ENCODE data around the gene CD33. TPM values are rescaled to one million over a fixed set of nuclear protein-coding genes. Genes with fewer than 3 reads are reported as not detected.

The CD33 gene
- total and polyA plus RNA-seq, 9 of the 15 experiments (the other 6 are each of a cell fraction or from before 2014, with no cell fraction given) = 36.1 to 88.6 (median 49.6) TPM

DNA sequence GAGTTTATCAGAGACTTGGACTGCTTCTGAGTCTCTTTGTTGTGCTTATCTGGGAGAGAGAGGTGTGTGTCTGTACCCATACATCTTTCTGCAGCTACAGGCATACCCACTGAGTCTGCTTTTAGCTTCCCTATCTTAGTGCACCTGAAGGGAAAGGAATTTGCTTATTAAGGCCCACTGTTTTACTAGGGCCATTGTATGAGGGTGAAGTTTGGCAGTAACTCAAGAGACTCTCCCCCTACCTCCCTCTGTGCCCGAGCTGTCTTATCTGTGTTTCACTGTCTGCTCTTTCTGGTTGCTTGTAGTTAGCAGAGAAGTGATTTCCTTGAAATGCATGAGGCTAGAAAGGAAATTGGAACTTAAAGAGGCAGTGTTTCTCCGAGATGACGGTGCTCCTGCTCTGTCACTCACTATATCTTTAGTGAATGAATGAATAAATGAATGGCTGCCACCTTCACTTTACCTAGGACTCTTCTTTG lies 678 bp upstream of the CD33 start (continued):
- no peak for TF ChIP-seq BRF2 (IDR thresholded peaks at IDR 0.05; ENCODE audit: borderline replicate concordance, insufficient read depth, insufficient read length)
- TF ChIP-seq MBD1 (CRISPR knock-in tag; IDR thresholded peaks at IDR 0.05) = no peak
- no peak for TF ChIP-seq ZBTB17 (CRISPR knock-in tag; IDR thresholded peaks at IDR 0.05)
- no peak for TF ChIP-seq EGR1 (conservative IDR thresholded peaks at IDR 0.05)
- TF ChIP-seq ZNF24 (IDR thresholded peaks at IDR 0.05) = peak; percentile 65; the same call in 1 of the 2 replicates
- no peak for TF ChIP-seq GABPB2 (CRISPR knock-in tag; conservative IDR thresholded peaks at IDR 0.05)
- TF ChIP-seq, protein P1, sequence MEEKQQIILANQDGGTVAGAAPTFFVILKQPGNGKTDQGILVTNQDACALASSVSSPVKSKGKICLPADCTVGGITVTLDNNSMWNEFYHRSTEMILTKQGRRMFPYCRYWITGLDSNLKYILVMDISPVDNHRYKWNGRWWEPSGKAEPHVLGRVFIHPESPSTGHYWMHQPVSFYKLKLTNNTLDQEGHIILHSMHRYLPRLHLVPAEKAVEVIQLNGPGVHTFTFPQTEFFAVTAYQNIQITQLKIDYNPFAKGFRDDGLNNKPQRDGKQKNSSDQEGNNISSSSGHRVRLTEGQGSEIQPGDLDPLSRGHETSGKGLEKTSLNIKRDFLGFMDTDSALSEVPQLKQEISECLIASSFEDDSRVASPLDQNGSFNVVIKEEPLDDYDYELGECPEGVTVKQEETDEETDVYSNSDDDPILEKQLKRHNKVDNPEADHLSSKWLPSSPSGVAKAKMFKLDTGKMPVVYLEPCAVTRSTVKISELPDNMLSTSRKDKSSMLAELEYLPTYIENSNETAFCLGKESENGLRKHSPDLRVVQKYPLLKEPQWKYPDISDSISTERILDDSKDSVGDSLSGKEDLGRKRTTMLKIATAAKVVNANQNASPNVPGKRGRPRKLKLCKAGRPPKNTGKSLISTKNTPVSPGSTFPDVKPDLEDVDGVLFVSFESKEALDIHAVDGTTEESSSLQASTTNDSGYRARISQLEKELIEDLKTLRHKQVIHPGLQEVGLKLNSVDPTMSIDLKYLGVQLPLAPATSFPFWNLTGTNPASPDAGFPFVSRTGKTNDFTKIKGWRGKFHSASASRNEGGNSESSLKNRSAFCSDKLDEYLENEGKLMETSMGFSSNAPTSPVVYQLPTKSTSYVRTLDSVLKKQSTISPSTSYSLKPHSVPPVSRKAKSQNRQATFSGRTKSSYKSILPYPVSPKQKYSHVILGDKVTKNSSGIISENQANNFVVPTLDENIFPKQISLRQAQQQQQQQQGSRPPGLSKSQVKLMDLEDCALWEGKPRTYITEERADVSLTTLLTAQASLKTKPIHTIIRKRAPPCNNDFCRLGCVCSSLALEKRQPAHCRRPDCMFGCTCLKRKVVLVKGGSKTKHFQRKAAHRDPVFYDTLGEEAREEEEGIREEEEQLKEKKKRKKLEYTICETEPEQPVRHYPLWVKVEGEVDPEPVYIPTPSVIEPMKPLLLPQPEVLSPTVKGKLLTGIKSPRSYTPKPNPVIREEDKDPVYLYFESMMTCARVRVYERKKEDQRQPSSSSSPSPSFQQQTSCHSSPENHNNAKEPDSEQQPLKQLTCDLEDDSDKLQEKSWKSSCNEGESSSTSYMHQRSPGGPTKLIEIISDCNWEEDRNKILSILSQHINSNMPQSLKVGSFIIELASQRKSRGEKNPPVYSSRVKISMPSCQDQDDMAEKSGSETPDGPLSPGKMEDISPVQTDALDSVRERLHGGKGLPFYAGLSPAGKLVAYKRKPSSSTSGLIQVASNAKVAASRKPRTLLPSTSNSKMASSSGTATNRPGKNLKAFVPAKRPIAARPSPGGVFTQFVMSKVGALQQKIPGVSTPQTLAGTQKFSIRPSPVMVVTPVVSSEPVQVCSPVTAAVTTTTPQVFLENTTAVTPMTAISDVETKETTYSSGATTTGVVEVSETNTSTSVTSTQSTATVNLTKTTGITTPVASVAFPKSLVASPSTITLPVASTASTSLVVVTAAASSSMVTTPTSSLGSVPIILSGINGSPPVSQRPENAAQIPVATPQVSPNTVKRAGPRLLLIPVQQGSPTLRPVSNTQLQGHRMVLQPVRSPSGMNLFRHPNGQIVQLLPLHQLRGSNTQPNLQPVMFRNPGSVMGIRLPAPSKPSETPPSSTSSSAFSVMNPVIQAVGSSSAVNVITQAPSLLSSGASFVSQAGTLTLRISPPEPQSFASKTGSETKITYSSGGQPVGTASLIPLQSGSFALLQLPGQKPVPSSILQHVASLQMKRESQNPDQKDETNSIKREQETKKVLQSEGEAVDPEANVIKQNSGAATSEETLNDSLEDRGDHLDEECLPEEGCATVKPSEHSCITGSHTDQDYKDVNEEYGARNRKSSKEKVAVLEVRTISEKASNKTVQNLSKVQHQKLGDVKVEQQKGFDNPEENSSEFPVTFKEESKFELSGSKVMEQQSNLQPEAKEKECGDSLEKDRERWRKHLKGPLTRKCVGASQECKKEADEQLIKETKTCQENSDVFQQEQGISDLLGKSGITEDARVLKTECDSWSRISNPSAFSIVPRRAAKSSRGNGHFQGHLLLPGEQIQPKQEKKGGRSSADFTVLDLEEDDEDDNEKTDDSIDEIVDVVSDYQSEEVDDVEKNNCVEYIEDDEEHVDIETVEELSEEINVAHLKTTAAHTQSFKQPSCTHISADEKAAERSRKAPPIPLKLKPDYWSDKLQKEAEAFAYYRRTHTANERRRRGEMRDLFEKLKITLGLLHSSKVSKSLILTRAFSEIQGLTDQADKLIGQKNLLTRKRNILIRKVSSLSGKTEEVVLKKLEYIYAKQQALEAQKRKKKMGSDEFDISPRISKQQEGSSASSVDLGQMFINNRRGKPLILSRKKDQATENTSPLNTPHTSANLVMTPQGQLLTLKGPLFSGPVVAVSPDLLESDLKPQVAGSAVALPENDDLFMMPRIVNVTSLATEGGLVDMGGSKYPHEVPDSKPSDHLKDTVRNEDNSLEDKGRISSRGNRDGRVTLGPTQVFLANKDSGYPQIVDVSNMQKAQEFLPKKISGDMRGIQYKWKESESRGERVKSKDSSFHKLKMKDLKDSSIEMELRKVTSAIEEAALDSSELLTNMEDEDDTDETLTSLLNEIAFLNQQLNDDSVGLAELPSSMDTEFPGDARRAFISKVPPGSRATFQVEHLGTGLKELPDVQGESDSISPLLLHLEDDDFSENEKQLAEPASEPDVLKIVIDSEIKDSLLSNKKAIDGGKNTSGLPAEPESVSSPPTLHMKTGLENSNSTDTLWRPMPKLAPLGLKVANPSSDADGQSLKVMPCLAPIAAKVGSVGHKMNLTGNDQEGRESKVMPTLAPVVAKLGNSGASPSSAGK (IDR thresholded peaks at IDR 0.05) = no peak
- TF ChIP-seq XRCC5 (IDR thresholded peaks at IDR 0.05; ENCODE audit: low read depth, low read length) = no peak
- no peak for TF ChIP-seq SIN3B (IDR thresholded peaks at IDR 0.05; ENCODE audit: low read depth)
- TF ChIP-seq DACH1 (IDR thresholded peaks at IDR 0.05; ENCODE audit: partially characterized antibody) = no peak
- no peak for TF ChIP-seq MTA1 (IDR thresholded peaks at IDR 0.05; ENCODE audit: borderline replicate concordance)
- TF ChIP-seq ZBTB2 (IDR thresholded peaks at IDR 0.05) = 0 out of 2 replicates have a peak, but pooled peaks have one; percentile 32
- TF ChIP-seq ZKSCAN8 (CRISPR knock-in tag; IDR thresholded peaks at IDR 0.05) = no peak
- peak; percentile 93 for TF ChIP-seq TCF3 (CRISPR knock-in tag; IDR thresholded peaks at IDR 0.05)
